Liver (tissue), 3 donors: ENCODE data around the gene GIMAP8.
"Not testable (repeated sequence)": the region's sequence is repeated elsewhere in the genome, so short reads cannot be mapped to it uniquely, and the experiment has no call there.

Experiments used
- RAD21 ChIP-seq, 2 donors: IDR thresholded peaks; 2 replicates each; pipeline ENCODE4 v1.6.1; 2016; ENCODE audit warnings: antibody characterized with exemption in 2 of 2, mild to moderate bottlenecking in 2 of 2
- TF ChIP-seq, protein P1 (sequence below): fragments of 150-350 bp; IDR thresholded peaks from 2 replicates; pipeline ENCODE4 v1.5.1; 2017; ENCODE audit warnings: improper control_type of control experiment, low read depth, low read length; ENCODE audit not compliant: missing input control
- donor health status: healthy.
- donor health status: healthy.

DNA sequence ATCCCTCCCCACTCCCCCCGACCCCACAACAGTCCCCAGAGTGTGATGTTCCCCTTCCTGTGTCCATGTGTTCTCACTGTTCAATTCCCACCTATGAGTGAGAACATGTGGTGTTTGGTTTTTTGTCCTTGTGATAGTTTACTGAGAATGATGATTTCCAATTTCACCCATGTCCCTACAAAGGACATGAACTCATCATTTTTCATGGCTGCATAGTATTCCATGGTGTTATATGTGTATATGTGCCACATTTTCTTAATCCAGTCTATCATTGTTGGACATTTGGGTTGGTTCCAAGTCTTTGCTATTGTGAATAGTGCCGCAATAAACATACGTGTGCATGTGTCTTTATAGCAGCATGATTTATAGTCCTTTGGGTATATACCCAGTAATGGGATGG lies 43.0 kb downstream of the GIMAP8 start:
- TF ChIP-seq RAD21 (IDR thresholded peaks at IDR 0.05), result not testable (repeated sequence)
- TF ChIP-seq, protein P1, sequence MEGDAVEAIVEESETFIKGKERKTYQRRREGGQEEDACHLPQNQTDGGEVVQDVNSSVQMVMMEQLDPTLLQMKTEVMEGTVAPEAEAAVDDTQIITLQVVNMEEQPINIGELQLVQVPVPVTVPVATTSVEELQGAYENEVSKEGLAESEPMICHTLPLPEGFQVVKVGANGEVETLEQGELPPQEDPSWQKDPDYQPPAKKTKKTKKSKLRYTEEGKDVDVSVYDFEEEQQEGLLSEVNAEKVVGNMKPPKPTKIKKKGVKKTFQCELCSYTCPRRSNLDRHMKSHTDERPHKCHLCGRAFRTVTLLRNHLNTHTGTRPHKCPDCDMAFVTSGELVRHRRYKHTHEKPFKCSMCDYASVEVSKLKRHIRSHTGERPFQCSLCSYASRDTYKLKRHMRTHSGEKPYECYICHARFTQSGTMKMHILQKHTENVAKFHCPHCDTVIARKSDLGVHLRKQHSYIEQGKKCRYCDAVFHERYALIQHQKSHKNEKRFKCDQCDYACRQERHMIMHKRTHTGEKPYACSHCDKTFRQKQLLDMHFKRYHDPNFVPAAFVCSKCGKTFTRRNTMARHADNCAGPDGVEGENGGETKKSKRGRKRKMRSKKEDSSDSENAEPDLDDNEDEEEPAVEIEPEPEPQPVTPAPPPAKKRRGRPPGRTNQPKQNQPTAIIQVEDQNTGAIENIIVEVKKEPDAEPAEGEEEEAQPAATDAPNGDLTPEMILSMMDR, result not testable (repeated sequence)
